ENCODE measurements around the gene TBC1D4.

DNA sequence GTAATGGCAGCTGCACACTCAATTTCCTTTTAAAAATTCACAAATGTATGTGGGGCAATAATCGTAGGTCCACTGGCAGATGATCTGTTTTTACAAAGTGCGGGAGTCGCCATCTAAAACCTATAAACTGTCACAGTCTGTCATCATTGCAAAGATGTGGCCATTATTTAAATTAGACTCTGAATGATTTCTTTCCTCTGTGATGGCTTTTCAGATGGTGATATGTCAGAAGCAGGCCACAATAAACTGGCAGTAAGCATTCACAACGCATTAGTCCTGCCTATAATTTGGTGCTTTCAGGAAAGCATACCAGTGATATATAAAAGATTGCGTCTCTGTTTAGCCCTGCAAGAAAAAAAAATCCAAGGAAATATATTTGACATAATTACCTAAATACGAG is 226.8 kb downstream of the TBC1D4 start:
- TF ChIP-seq, protein P1, sequence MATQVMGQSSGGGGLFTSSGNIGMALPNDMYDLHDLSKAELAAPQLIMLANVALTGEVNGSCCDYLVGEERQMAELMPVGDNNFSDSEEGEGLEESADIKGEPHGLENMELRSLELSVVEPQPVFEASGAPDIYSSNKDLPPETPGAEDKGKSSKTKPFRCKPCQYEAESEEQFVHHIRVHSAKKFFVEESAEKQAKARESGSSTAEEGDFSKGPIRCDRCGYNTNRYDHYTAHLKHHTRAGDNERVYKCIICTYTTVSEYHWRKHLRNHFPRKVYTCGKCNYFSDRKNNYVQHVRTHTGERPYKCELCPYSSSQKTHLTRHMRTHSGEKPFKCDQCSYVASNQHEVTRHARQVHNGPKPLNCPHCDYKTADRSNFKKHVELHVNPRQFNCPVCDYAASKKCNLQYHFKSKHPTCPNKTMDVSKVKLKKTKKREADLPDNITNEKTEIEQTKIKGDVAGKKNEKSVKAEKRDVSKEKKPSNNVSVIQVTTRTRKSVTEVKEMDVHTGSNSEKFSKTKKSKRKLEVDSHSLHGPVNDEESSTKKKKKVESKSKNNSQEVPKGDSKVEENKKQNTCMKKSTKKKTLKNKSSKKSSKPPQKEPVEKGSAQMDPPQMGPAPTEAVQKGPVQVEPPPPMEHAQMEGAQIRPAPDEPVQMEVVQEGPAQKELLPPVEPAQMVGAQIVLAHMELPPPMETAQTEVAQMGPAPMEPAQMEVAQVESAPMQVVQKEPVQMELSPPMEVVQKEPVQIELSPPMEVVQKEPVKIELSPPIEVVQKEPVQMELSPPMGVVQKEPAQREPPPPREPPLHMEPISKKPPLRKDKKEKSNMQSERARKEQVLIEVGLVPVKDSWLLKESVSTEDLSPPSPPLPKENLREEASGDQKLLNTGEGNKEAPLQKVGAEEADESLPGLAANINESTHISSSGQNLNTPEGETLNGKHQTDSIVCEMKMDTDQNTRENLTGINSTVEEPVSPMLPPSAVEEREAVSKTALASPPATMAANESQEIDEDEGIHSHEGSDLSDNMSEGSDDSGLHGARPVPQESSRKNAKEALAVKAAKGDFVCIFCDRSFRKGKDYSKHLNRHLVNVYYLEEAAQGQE (IDR thresholded peaks at IDR 0.05; ENCODE audit: insufficient read depth in 1 of 2, low read depth in 2 of 2, low read length in 2 of 2): no peak
- no peak for TF ChIP-seq TAF1 (IDR thresholded peaks at IDR 0.05; ENCODE audit: borderline replicate concordance, insufficient read depth, low read length)
